Astrocyte of the spinal cord (primary cell): ENCODE data around the gene UST.

Experiments
- DNase-seq: peaks from one replicate; pipeline ENCODE4 v3.0.0; 2011; ENCODE audit warnings: low read depth, low spot score
- H3K4me3 ChIP-seq: 2 replicates; pipeline ENCODE4 v1.5.1; 2011; ENCODE audit warnings: low read depth, mild to moderate bottlenecking, low read length, moderate library complexity
- CTCF ChIP-seq: IDR thresholded peaks from 2 replicates; pipeline ENCODE4 v1.5.1; 2012; ENCODE audit warnings: low read depth, mild to moderate bottlenecking, low read length, inconsistent platforms
- in situ Hi-C: cut with HindIII; loops from 2 replicates; pipeline ENCODE4 v1.10.0; 2017; ENCODE audit warnings: low sequenced_read_pairs

UST gene

GRCh38 chr6:148890096-148890495, 143.3 kb downstream of the UST start:
- no peak for DNase-seq
- in situ Hi-C loops: no loop called here
- no peak for TF ChIP-seq CTCF
- H3K4me3 ChIP-seq: no peak overlapping the region

GRCh38 chr6:148890652-148891404, 144.0 kb downstream of the UST start:
- no peak for DNase-seq
- in situ Hi-C loops: no loop called here
- no peak for TF ChIP-seq CTCF
- no peak overlapping the region for H3K4me3 ChIP-seq

- no peak for DNase-seq
- in situ Hi-C loops: no loop called here
- no peak overlapping the region for H3K4me3 ChIP-seq
- no peak for TF ChIP-seq CTCF
These were observed 144.6 kb downstream of the UST start for GRCh38 chr6:148891405-148891783.

- no peak for TF ChIP-seq CTCF
- DNase-seq: no peak
- H3K4me3 ChIP-seq: no peak overlapping the region
- in situ Hi-C loops: no loop called here
These were observed 145.4 kb downstream of the UST start for GRCh38 chr6:148892247-148892646.

GRCh38 chr6:148893073-148893472, 146.2 kb downstream of the UST start:
- TF ChIP-seq CTCF: no peak
- no peak for DNase-seq
- in situ Hi-C loops: no loop called here
- H3K4me3 ChIP-seq: no peak overlapping the region

GRCh38 chr6:148893481-148893880, 146.7 kb downstream of the UST start:
- no peak for DNase-seq
- no peak overlapping the region for H3K4me3 ChIP-seq
- in situ Hi-C loops: no loop called here
- TF ChIP-seq CTCF: no peak
